IMR-90 (cell line): ENCODE results near the gene SLC9A7. TPM values are rescaled to one million over a fixed set of nuclear protein-coding genes. Genes with fewer than 3 reads are reported as not detected.

Experiments used
- ATAC-seq: fragments of 200-7000 bp; cut with Tn5 transposase; 2 replicates; pipeline ENCODE4 v1.9.1; 2020; ENCODE audit warnings: low read depth, mild to moderate bottlenecking, moderate library complexity
- BruUV-seq: library from RNA; stranded (reverse); fragments of 400-500 nt; replicated peaks from 2 replicates; lab custom pipeline; 2021; lab: Mats Ljungman, UMichigan
- CTCF ChIA-PET: fragments of 300-600 bp; formaldehyde crosslinking; extraction: SDS; loops from one replicate; lab custom pipeline; 2021; ENCODE audit warnings: antibody characterized with exemption; lab: Yijun Ruan, JAX
- POLR2A ChIA-PET: fragments of 300-600 bp; sonication (Branson Sonifier 250); formaldehyde crosslinking; loops from one replicate; lab custom pipeline; 2022; ENCODE audit warnings: antibody characterized with exemption; ENCODE audit not compliant: unreplicated experiment; lab: Charles Lee
- DNase-seq: peaks from one replicate; pipeline ENCODE4 v3.0.0; 2013
- H2AFZ ChIP-seq: replicated peaks from 2 replicates; pipeline ENCODE3; 2013; ENCODE audit warnings: low read length, mild to moderate bottlenecking; ENCODE audit not compliant: poor library complexity
- H2AK5ac ChIP-seq: 2 replicates; pipeline ENCODE4 v1.6.1; 2013; ENCODE audit warnings: low read depth, low read length, inconsistent platforms
- H2AK9ac ChIP-seq: replicated peaks from 2 replicates; pipeline ENCODE3; 2013; ENCODE audit warnings: mild to moderate bottlenecking, low read depth, low read length, moderate library complexity; ENCODE audit not compliant: poor library complexity
- H2BK120ac ChIP-seq: 2 replicates; pipeline ENCODE4 v1.6.1; 2013; ENCODE audit warnings: low read depth, low read length, inconsistent platforms
- H2BK15ac ChIP-seq: 3 replicates; pipeline ENCODE4 v1.6.1; 2013; ENCODE audit warnings: low read depth, low read length, inconsistent platforms
- H2BK20ac ChIP-seq: 2 replicates; pipeline ENCODE4 v1.6.1; 2013; ENCODE audit warnings: low read depth, mild to moderate bottlenecking, inconsistent platforms, low read length, moderate library complexity
- H2BK5ac ChIP-seq: 2 replicates; pipeline ENCODE4 v1.6.1; 2013; ENCODE audit warnings: mild to moderate bottlenecking, low read depth, low read length, inconsistent platforms; ENCODE audit not compliant: poor library complexity, severe bottlenecking
- H3K14ac ChIP-seq: replicated peaks from 2 replicates; pipeline ENCODE4 v1.6.1; 2013; ENCODE audit warnings: low read depth, low read length, inconsistent platforms
- H3K18ac ChIP-seq: 2 replicates; pipeline ENCODE4 v1.6.1; 2013; ENCODE audit warnings: low read depth, low read length, control low read depth
- H3K23ac ChIP-seq: 2 replicates; pipeline ENCODE4 v1.6.1; 2013; ENCODE audit warnings: low read depth, low read length, inconsistent platforms
- H3K27ac ChIP-seq: 2 replicates; pipeline ENCODE4 v1.5.1; 2013; ENCODE audit warnings: mild to moderate bottlenecking, control low read depth, low read length; ENCODE audit not compliant: insufficient read depth
- H3K27me3 ChIP-seq: 2 replicates; pipeline ENCODE4 v1.6.1; 2013; ENCODE audit warnings: low read length; ENCODE audit not compliant: control insufficient read depth, insufficient read depth
- H3K36me3 ChIP-seq: 2 replicates; pipeline ENCODE4 v1.6.1; 2013; ENCODE audit warnings: low read length, mixed read lengths; ENCODE audit not compliant: control insufficient read depth, insufficient read depth
- H3K4ac ChIP-seq: 2 replicates; pipeline ENCODE4 v1.6.1; 2013; ENCODE audit warnings: low read depth, low read length, inconsistent platforms
- H3K4me1 ChIP-seq: 2 replicates; pipeline ENCODE4 v1.6.1; 2013; ENCODE audit warnings: low read length, mixed read lengths; ENCODE audit not compliant: control insufficient read depth, insufficient read depth
- H3K4me2 ChIP-seq: 2 replicates; pipeline ENCODE4 v1.6.1; 2013; ENCODE audit warnings: low read depth, mild to moderate bottlenecking, control low read depth, low read length, moderate library complexity
- H3K4me3 ChIP-seq: 2 replicates; pipeline ENCODE4 v1.5.1; 2013; ENCODE audit warnings: low read depth, mild to moderate bottlenecking, control low read depth, low read length, moderate library complexity; ENCODE audit not compliant: insufficient read depth
- H3K56ac ChIP-seq: 2 replicates; pipeline ENCODE4 v1.6.1; 2013; ENCODE audit warnings: low read length, inconsistent platforms; ENCODE audit not compliant: insufficient read depth; ENCODE audit errors: extremely low read depth
- H3K79me1 ChIP-seq, 2 experiments: 2 replicates each; pipeline ENCODE4 v1.6.1; 2013; ENCODE audit warnings: low read length in 2 of 2, inconsistent platforms in 1 of 2, low read depth in 1 of 2
- H3K9ac ChIP-seq: 2 replicates; pipeline ENCODE4 v1.6.1; 2013; ENCODE audit warnings: low read depth, low read length, control low read depth
- H3K9me1 ChIP-seq: 2 replicates; pipeline ENCODE4 v1.6.1; 2013; ENCODE audit warnings: low read length, inconsistent platforms; ENCODE audit not compliant: insufficient read depth
- H3K9me3 ChIP-seq: 2 replicates; pipeline ENCODE4 v1.6.1; 2013; ENCODE audit warnings: low read length; ENCODE audit not compliant: control insufficient read depth, insufficient read depth
- H4K20me1 ChIP-seq: 2 replicates; pipeline ENCODE4 v1.6.1; 2013; ENCODE audit warnings: low read length, inconsistent platforms; ENCODE audit not compliant: insufficient read depth
- H4K5ac ChIP-seq: 2 replicates; pipeline ENCODE4 v1.6.1; 2013; ENCODE audit warnings: mild to moderate bottlenecking, low read depth, low read length, control low read depth
- H4K8ac ChIP-seq, 2 experiments: 2 replicates each; pipeline ENCODE4 v1.6.1; 2013; ENCODE audit warnings: low read depth in 2 of 2, low read length in 2 of 2, control low read depth in 1 of 2, inconsistent platforms in 1 of 2
- H4K91ac ChIP-seq: 2 replicates; pipeline ENCODE4 v1.6.1; 2013; ENCODE audit warnings: low read depth, low read length, inconsistent platforms; ENCODE audit not compliant: insufficient read depth
- CEBPB ChIP-seq: IDR thresholded peaks from 2 replicates; pipeline ENCODE4 v1.6.1; 2012; ENCODE audit warnings: low read depth, low read length, improper control_type of control experiment
- ELK1 ChIP-seq: fragments of 150-350 bp; IDR thresholded peaks from 2 replicates; pipeline ENCODE4 v1.6.1; 2016; ENCODE audit warnings: low read depth, mild to moderate bottlenecking, low read length, moderate library complexity, borderline replicate concordance
- RCOR1 ChIP-seq: IDR thresholded peaks from 2 replicates; pipeline ENCODE4 v1.6.1; 2012; ENCODE audit warnings: mild to moderate bottlenecking, low read length, improper control_type of control experiment; ENCODE audit not compliant: insufficient replicate concordance
- RFX5 ChIP-seq: IDR thresholded peaks from 2 replicates; pipeline ENCODE4 v1.8.0; 2012; ENCODE audit warnings: low read depth, mild to moderate bottlenecking, low read length, moderate library complexity
- USF2 ChIP-seq: fragments of 150-350 bp; IDR thresholded peaks from 2 replicates; pipeline ENCODE4 v1.6.1; 2017; ENCODE audit warnings: mild to moderate bottlenecking, antibody characterized with exemption, low read length, low read depth
- WGBS, 2 experiments: methylation state at CpG; one replicate each; pipeline versions ENCODE4 v1.1.5 to v1.1.7; 2013; ENCODE audit warnings: missing lambda C conversion rate in 2 of 2; ENCODE audit not compliant: insufficient read length in 1 of 2; ENCODE audit errors: extremely low coverage in 2 of 2; 5-methylcytosine and 5-hydroxymethylcytosine counted together
- dilution Hi-C: fragments of 300-500 bp; cut with HindIII; formaldehyde crosslinking; loops from one replicate; pipeline ENCODE4 v1.14.3; 2018; ENCODE audit warnings: low sequenced_read_pairs; ENCODE audit not compliant: unreplicated experiment
- in situ Hi-C: fragments of 300-500 bp; cut with MboI; formaldehyde crosslinking; loops from 3 replicates; pipeline ENCODE4 v1.14.3; 2019; ENCODE audit warnings: low sequenced_read_pairs, inconsistent platforms, mixed read lengths
- intact Hi-C: fragments of 100-400 bp; cut with micrococcal nuclease; formaldehyde crosslinking; loops from 2 replicates; pipeline ENCODE4 v1.10.0; 2022
- polyA plus RNA-seq, 3 experiments: library from polyadenylated mRNA; depleted of rRNA; stranded (reverse); fragments of >200 nt; gene quantifications; 2 replicates each; pipeline ENCODE4 v1.2.3, GENCODE V29; 2012; ENCODE audit warnings: low replicate concordance in 1 of 3
- total RNA-seq: library from RNA; depleted of rRNA; stranded (reverse); fragments of >200 nt; gene quantifications from 2 replicates; pipeline ENCODE4 v1.2.3, GENCODE V29; 2012

The SLC9A7 gene
- total and polyA plus RNA-seq, 2 of the 4 experiments (the other 2 are of a cell fraction) = 14.4 to 76.4 TPM

- Histone ChIP-seq H3K27me3 (peaks cover 2% of the 10 kb centered on the region), H3K4me1 (peaks cover 1% of the 10 kb centered on the region; the same call in 1 of the 2 replicates), H3K9ac (no peak overlapping the region), H3K14ac (no peak overlapping the region), H4K20me1 (no peaks in the 10 kb centered on the region), H2AK5ac (no peak overlapping the region), H3K18ac (no peak overlapping the region), H2BK5ac (no peak overlapping the region), H2BK15ac (no peak overlapping the region), H3K9me1 (no peaks in the 10 kb centered on the region), H2BK20ac (no peak overlapping the region), H2AK9ac (no peak overlapping the region), H3K56ac (no peak overlapping the region), H2BK120ac (no peak overlapping the region), H3K9me3 (no peaks in the 10 kb centered on the region), H3K27ac (no peak overlapping the region), H3K36me3 (no peaks in the 10 kb centered on the region), H4K5ac (no peak overlapping the region), H3K4me2 (no peak overlapping the region), H2AFZ (no peak overlapping the region), H3K4ac (no peak overlapping the region), H4K8ac (no peak overlapping the region), H3K23ac (no peak overlapping the region), H4K91ac (no peak overlapping the region), H3K79me1 (no peaks in the 10 kb centered on the region), H3K4me3 (no peak overlapping the region)
- WGBS, 2 experiments = 60% methylated on average over 2 of the region's 6 CpGs; no CpG with 5 or more reads in 1 of the 2 experiments
- intact Hi-C loops (no loop called here), in situ Hi-C loops (no loop called here), dilution Hi-C loops (no loop called here)
- no peak for DNase-seq
- no peak for TF ChIP-seq CEBPB
- no peak for TF ChIP-seq USF2
- no peak for TF ChIP-seq RCOR1
- no peak for TF ChIP-seq RFX5
- TF ChIP-seq ELK1 = no peak
- BruUV-seq = no TSS peak
- ChIA-PET POLR2A (no interaction called here), CTCF (no interaction called here)
- ATAC-seq = no peak
Observed at GRCh38 chrX:46636223-46636622, 122.7 kb downstream of the SLC9A7 start.
